Parathyroid adenoma (tissue), 2 donors: ENCODE measurements around the gene TPBGL.

Source experiments
- H2AFZ ChIP-seq: fragments of 300-600 bp; sonication (generic); one replicate; pipeline ENCODE4 v1.7.0; 2017; ENCODE audit warnings: antibody characterized with exemption, mild to moderate bottlenecking
- H3K27ac ChIP-seq: fragments of 300-600 bp; sonication (generic); one replicate; pipeline ENCODE4 v1.7.0; 2017
- H3K27me3 ChIP-seq: fragments of 300-600 bp; sonication (generic); one replicate; pipeline ENCODE4 v1.7.0; 2017; ENCODE audit warnings: low read length; ENCODE audit not compliant: control insufficient read depth, insufficient read depth
- H3K36me3 ChIP-seq: fragments of 300-600 bp; sonication (generic); one replicate; pipeline ENCODE4 v1.7.0; 2017; ENCODE audit warnings: low read length; ENCODE audit not compliant: control insufficient read depth, insufficient read depth
- H3K4me1 ChIP-seq: fragments of 300-600 bp; sonication (generic); one replicate; pipeline ENCODE4 v1.7.0; 2017; ENCODE audit warnings: control low read depth
- H3K4me2 ChIP-seq: fragments of 300-600 bp; sonication (generic); one replicate; pipeline ENCODE4 v1.7.0; 2017; ENCODE audit warnings: low read length
- H3K4me3 ChIP-seq: fragments of 300-600 bp; sonication (generic); one replicate; pipeline ENCODE4 v1.7.0; 2017; ENCODE audit warnings: low read depth, low read length
- H3K79me2 ChIP-seq: fragments of 300-600 bp; sonication (generic); one replicate; pipeline ENCODE4 v1.7.0; 2017; ENCODE audit warnings: control low read depth
- H3K9ac ChIP-seq: fragments of 300-600 bp; sonication (generic); one replicate; pipeline ENCODE4 v1.7.0; 2017; ENCODE audit warnings: mild to moderate bottlenecking
- H3K9me3 ChIP-seq: fragments of 300-600 bp; sonication (generic); one replicate; pipeline ENCODE4 v1.7.0; 2017; ENCODE audit warnings: low read length; ENCODE audit not compliant: control insufficient read depth
- CTCF ChIP-seq: fragments of 300-600 bp; sonication (generic); IDR thresholded peaks from one replicate; pipeline ENCODE4 v1.7.0; 2017; ENCODE audit warnings: antibody characterized with exemption, mild to moderate bottlenecking
- donor health status: primary hyperparathyroidism.

The TPBGL gene

DNA sequence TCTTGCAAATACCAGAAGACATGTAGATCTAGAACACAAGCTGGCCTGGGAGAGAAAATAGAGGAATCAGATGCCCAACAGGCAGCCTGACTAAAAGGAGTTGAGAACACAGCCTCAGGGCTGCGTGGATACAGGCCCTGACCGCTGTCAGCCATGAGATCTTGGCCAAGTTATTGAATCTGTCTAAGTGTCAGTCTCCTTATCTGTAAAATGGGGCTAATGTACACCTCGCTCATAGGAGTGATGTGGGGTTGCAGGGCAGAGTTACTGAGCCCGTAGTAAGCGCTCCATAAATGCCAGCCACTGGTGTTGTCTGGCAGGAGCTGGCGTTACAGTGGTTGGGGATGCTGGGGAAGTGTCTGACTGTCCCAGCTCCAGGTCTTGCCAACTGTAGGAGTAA, 38.4 kb upstream of the TPBGL start:
- no peaks in the 10 kb centered on the region for H3K36me3 ChIP-seq
- no peak overlapping the region for H3K4me2 ChIP-seq
- no peak for TF ChIP-seq CTCF
- H3K9me3 ChIP-seq, result no peaks in the 10 kb centered on the region
- no peak overlapping the region for H3K9ac ChIP-seq
- no peak overlapping the region for H2AFZ ChIP-seq
- H3K27ac ChIP-seq, result no peak overlapping the region
- no peak overlapping the region for H3K4me3 ChIP-seq
- H3K27me3 ChIP-seq, result no peaks in the 10 kb centered on the region
- no peaks in the 10 kb centered on the region for H3K79me2 ChIP-seq
- H3K4me1 ChIP-seq, result no peaks in the 10 kb centered on the region

DNA sequence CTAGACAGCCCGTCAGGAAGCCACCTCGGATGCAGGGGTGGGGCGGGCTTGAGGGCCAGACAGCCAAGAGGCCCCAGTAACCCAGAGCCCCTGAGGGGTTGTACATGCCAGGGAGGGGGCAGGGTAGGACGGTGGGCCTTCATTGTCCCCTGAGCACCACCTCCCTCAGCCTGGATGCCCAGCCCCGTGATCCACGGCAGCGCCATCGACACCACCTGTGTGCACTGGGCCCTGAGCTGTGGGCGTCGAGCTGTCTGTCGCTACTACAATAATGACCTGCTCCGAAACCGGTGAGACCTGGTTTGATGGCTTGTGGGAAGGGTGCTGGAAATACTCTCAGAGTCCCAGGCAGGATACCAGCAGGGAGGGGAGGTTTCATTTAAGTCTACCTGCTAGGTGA, 37.4 kb upstream of the TPBGL start:
- H3K4me1 ChIP-seq, result no peaks in the 10 kb centered on the region
- H3K79me2 ChIP-seq, result no peaks in the 10 kb centered on the region
- H3K9me3 ChIP-seq, result no peaks in the 10 kb centered on the region
- H2AFZ ChIP-seq, result no peak overlapping the region
- no peaks in the 10 kb centered on the region for H3K27me3 ChIP-seq
- H3K4me2 ChIP-seq, result no peak overlapping the region
- no peak for TF ChIP-seq CTCF
- H3K9ac ChIP-seq, result no peak overlapping the region
- no peak overlapping the region for H3K4me3 ChIP-seq
- no peak overlapping the region for H3K27ac ChIP-seq
- H3K36me3 ChIP-seq, result no peaks in the 10 kb centered on the region

GRCh38 chr11:75203641-75204011, 36.9 kb upstream of the TPBGL start:
- Histone ChIP-seq H3K4me1 (no peaks in the 10 kb centered on the region), H3K27ac (no peak overlapping the region), H3K4me3 (no peak overlapping the region), H3K9ac (no peak overlapping the region), H3K36me3 (no peaks in the 10 kb centered on the region), H3K79me2 (no peaks in the 10 kb centered on the region), H2AFZ (no peak overlapping the region), H3K27me3 (no peaks in the 10 kb centered on the region), H3K9me3 (no peaks in the 10 kb centered on the region), H3K4me2 (no peak overlapping the region)
- no peak for TF ChIP-seq CTCF

GRCh38 chr11:75204012-75204674, 36.4 kb upstream of the TPBGL start:
- Histone ChIP-seq H3K4me2 (no peak overlapping the region), H3K79me2 (no peaks in the 10 kb centered on the region)

More at GRCh38 chr11:75204012-75204674, 36.4 kb upstream of the TPBGL start:
- H3K9me3 ChIP-seq, result no peaks in the 10 kb centered on the region
- H3K27me3 ChIP-seq, result no peaks in the 10 kb centered on the region
- no peak for TF ChIP-seq CTCF
- H3K9ac ChIP-seq, result no peak overlapping the region
- no peaks in the 10 kb centered on the region for H3K36me3 ChIP-seq
- no peak overlapping the region for H2AFZ ChIP-seq
- H3K4me3 ChIP-seq, result no peak overlapping the region
- H3K27ac ChIP-seq, result no peak overlapping the region
- H3K4me1 ChIP-seq, result no peaks in the 10 kb centered on the region
